K562 (cell line): ENCODE results near the gene FAM20C. TPM values are rescaled to one million over a fixed set of nuclear protein-coding genes. Genes with fewer than 3 reads are reported as not detected.

Source experiments
- CHD4 ChIP-seq: fragments of 200-600 bp; sonication (generic); IDR thresholded peaks from 3 replicates; pipeline ENCODE4 v1.6.1; 2012; ENCODE audit warnings: low read depth, mild to moderate bottlenecking, mixed read lengths, low read length, inconsistent platforms; ENCODE audit not compliant: insufficient read depth, insufficient replicate concordance, poor library complexity, severe bottlenecking
- CREB3L1 ChIP-seq: fragments of 450-650 bp; IDR thresholded peaks from 2 replicates; pipeline ENCODE4 v1.6.1; 2014; ENCODE audit warnings: low read depth, mild to moderate bottlenecking, moderate library complexity, borderline replicate concordance
- CSDE1 ChIP-seq, 2 experiments: fragments of 450-650 bp; IDR thresholded peaks; 2 replicates each; pipeline ENCODE4 v1.6.1; 2016; ENCODE audit warnings: mild to moderate bottlenecking in 1 of 2
- ELF2 ChIP-seq: fragments of 250-450 bp; sonication (Bioruptor Pico); IDR thresholded peaks from 2 replicates; pipeline ENCODE4 v1.5.0; 2021; ENCODE audit warnings: mild to moderate bottlenecking
- HDAC8 ChIP-seq: fragments of 450-650 bp; IDR thresholded peaks from 2 replicates; pipeline ENCODE4 v1.6.1; 2016; ENCODE audit warnings: mild to moderate bottlenecking, missing genetic modification characterization, moderate library complexity, missing compliant biosample characterization
- MAFF ChIP-seq: IDR thresholded peaks from 2 replicates; pipeline ENCODE4 v1.6.1; 2012; ENCODE audit warnings: low read length, improper control_type of control experiment
- MTA3 ChIP-seq: fragments of 450-650 bp; formaldehyde crosslinking; IDR thresholded peaks from 2 replicates; pipeline ENCODE4 v1.6.1; 2017; ENCODE audit warnings: mild to moderate bottlenecking, borderline replicate concordance
- OTX1 ChIP-seq: fragments of 450-650 bp; formaldehyde crosslinking; IDR thresholded peaks from 2 replicates; pipeline ENCODE4 v1.4.0; 2022; ENCODE audit warnings: mild to moderate bottlenecking
- PHF8 ChIP-seq: fragments of 200-600 bp; sonication (generic); IDR thresholded peaks from 2 replicates; pipeline ENCODE4 v1.6.1; 2012; ENCODE audit warnings: mixed run types, mild to moderate bottlenecking, inconsistent platforms, low read length, moderate library complexity, borderline replicate concordance
- RAD21 ChIP-seq, 2 experiments: fragments of 250-450 bp in 1 of 2; fragments of 450-650 bp in 1 of 2; sonication (Bioruptor Pico) in 1 of 2; formaldehyde crosslinking in 1 of 2; IDR thresholded peaks in 1 of 2; conservative IDR thresholded peaks in 1 of 2; 2 replicates each; pipeline versions ENCODE4 v1.4.0 to v1.8.0; 2020 to 2022; ENCODE audit warnings: mild to moderate bottlenecking in 2 of 2, moderate library complexity in 1 of 2
- SIX5 ChIP-seq, 2 experiments: IDR thresholded peaks; 2 replicates each; pipeline ENCODE4 v1.6.1; 2011; ENCODE audit warnings: low read length in 2 of 2, borderline replicate concordance in 1 of 2, low read depth in 1 of 2, mild to moderate bottlenecking in 1 of 2, moderate library complexity in 1 of 2; ENCODE audit not compliant: insufficient read depth in 1 of 2
- SRSF7 ChIP-seq: fragments of 200-400 bp; formaldehyde crosslinking; optimal IDR thresholded peaks from 2 replicates; pipeline ENCODE3; 2017; ENCODE audit warnings: mild to moderate bottlenecking, low read depth, low read length
- TAF15 ChIP-seq: fragments of 200-400 bp; formaldehyde crosslinking; IDR thresholded peaks from 2 replicates; pipeline ENCODE4 v1.6.1; 2017; ENCODE audit warnings: mild to moderate bottlenecking, low read depth, low read length, moderate library complexity
- TBL1XR1 ChIP-seq, 2 experiments: IDR thresholded peaks; 2 replicates each; pipeline ENCODE4 v1.6.1; 2012; ENCODE audit warnings: improper control_type of control experiment in 2 of 2, low read length in 2 of 2, mild to moderate bottlenecking in 1 of 2
- TEAD1 ChIP-seq, 2 experiments: fragments of 450-650 bp in 1 of 2; sonication (generic) in 1 of 2; formaldehyde crosslinking; IDR thresholded peaks; 2 replicates each; pipeline versions ENCODE4 v1.4.0 to v1.8.0; 2020 to 2022; ENCODE audit warnings: mild to moderate bottlenecking in 2 of 2, missing genetic modification reagents in 1 of 2
- THRA ChIP-seq: fragments of 450-650 bp; IDR thresholded peaks from 2 replicates; pipeline ENCODE4 v1.6.1; 2017; ENCODE audit warnings: mild to moderate bottlenecking, moderate library complexity
- ZNF444 ChIP-seq: fragments of 250-450 bp; sonication (Bioruptor Pico); IDR thresholded peaks from 2 replicates; pipeline ENCODE4 v1.4.0; 2020; ENCODE audit warnings: mild to moderate bottlenecking, moderate library complexity
- ZNF511 ChIP-seq: sonication (generic); formaldehyde crosslinking; IDR thresholded peaks from 2 replicates; pipeline ENCODE4 v1.8.0; 2022; ENCODE audit warnings: mild to moderate bottlenecking, missing genetic modification reagents
- ZNF57 ChIP-seq: fragments of 450-650 bp; formaldehyde crosslinking; IDR thresholded peaks from 2 replicates; pipeline ENCODE4 v1.4.0; 2020; ENCODE audit warnings: mild to moderate bottlenecking, moderate library complexity
- ZZZ3 ChIP-seq: fragments of 450-650 bp; IDR thresholded peaks from 2 replicates; pipeline ENCODE4 v1.6.1; 2016; ENCODE audit warnings: antibody characterized with exemption, mild to moderate bottlenecking, moderate library complexity
- polyA plus RNA-seq, 8 experiments: library from polyadenylated mRNA; depleted of rRNA in 4 of 8; stranded (reverse) in 5 of 8; unstranded in 3 of 8; fragments of >200 nt; fragmentation: Nextera tagmentation in 2 of 8; fragmentation: Illumina TruSeq in 1 of 8; extraction: Ambion mirVana in 2 of 8; extraction: Trizol in 1 of 8; gene quantifications; 2 replicates each; pipeline versions ENCODE4 v1.2.1 to v1.2.3, GENCODE V29; 2011 to 2014; ENCODE audit warnings: inconsistent platforms in 1 of 8, missing spikeins in 1 of 8
- total RNA-seq, 7 experiments: library from RNA; depleted of rRNA in 6 of 7; stranded (reverse); fragments of >200 nt in 6 of 7; fragmentation: Illumina TruSeq in 2 of 7; extraction: Trizol in 2 of 7; gene quantifications; 2 replicates each; pipeline versions ENCODE4 v1.2.1 to v1.2.3, GENCODE V29; 2011 to 2021; ENCODE audit warnings: low replicate concordance in 1 of 7

Gene FAM20C
- total and polyA plus RNA-seq, 9 of the 15 experiments (the other 6 are each of a cell fraction or from before 2014, with no cell fraction given), result 0.09 TPM; not detected in 8

- TF ChIP-seq RAD21 (CRISPR knock-in tag; conservative IDR thresholded peaks at IDR 0.05 in 1 of 2, IDR thresholded peaks at IDR 0.05 in 1 of 2), result no peak
- TF ChIP-seq CREB3L1, result peak; percentile 84; the same call in 1 of the 2 replicates
- no peak for TF ChIP-seq TBL1XR1 (IDR thresholded peaks at IDR 0.05; ENCODE audit: low read length in 2 of 2)
- no peak for TF ChIP-seq ELF2 (CRISPR knock-in tag)
- peak; percentile 89 for TF ChIP-seq PHF8
- TF ChIP-seq THRA, result no peak
- 0 out of 2 replicates have a peak, but pooled peaks have one; percentile 44 for TF ChIP-seq HDAC8 (tag)
- no peak for TF ChIP-seq CHD4
- no peak for TF ChIP-seq ZZZ3
- no peak for TF ChIP-seq OTX1 (CRISPR knock-in tag)
- TF ChIP-seq SIX5 (IDR thresholded peaks at IDR 0.05; ENCODE audit: borderline replicate concordance in 1 of 2, insufficient read depth in 1 of 2, low read depth in 1 of 2, low read length in 2 of 2), result no peak
- no peak for TF ChIP-seq SRSF7
- no peak for TF ChIP-seq ZNF57 (CRISPR knock-in tag)
- TF ChIP-seq TAF15, result no peak
- no peak for TF ChIP-seq MAFF
- TF ChIP-seq TEAD1 (CRISPR knock-in tag; IDR thresholded peaks at IDR 0.05), result 0 out of 4 replicates have a peak, but pooled peaks of 1 of the 2 experiments have one; percentile 58
- no peak for TF ChIP-seq CSDE1 (IDR thresholded peaks at IDR 0.05)
- no peak for TF ChIP-seq MTA3
- no peak for TF ChIP-seq ZNF511 (CRISPR knock-in tag)
- TF ChIP-seq ZNF444, result no peak
These were observed 43.2 kb upstream of the FAM20C start (continued) for GRCh38 chr7:148932-149790.
